SKM-1 (cell line): ENCODE results near the gene ANKRD10.
"Not testable (repeated sequence)": the region's sequence is repeated elsewhere in the genome, so short reads cannot be mapped to it uniquely, and the experiment has no call there.

ENCODE experiments used
- DNase-seq: peaks from one replicate; lab custom pipeline; 2025; ENCODE audit not compliant: unreplicated experiment; lab: John Stamatoyannopoulos, UW

Gene ANKRD10

DNA sequence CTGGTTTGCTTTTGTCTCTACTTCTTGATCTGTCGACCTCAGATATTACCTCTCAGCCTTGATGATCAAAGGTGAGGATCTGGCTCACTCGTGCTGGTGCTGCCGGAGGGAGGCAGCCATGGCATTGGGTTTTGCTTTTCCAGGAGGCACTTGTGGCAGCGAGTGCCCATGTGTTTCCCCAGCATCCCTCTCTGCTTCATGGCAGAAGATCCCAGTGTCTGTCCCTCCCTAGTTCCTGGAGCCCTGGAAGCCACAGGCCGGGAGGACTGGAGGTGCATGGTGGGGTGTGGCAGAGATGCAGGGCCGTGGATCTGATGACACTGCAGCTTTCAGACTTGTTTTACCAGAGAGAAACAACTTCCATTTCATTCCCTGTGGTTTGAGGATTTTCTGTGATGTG, 47.5 kb downstream of the ANKRD10 start:
- no peak for DNase-seq

DNA sequence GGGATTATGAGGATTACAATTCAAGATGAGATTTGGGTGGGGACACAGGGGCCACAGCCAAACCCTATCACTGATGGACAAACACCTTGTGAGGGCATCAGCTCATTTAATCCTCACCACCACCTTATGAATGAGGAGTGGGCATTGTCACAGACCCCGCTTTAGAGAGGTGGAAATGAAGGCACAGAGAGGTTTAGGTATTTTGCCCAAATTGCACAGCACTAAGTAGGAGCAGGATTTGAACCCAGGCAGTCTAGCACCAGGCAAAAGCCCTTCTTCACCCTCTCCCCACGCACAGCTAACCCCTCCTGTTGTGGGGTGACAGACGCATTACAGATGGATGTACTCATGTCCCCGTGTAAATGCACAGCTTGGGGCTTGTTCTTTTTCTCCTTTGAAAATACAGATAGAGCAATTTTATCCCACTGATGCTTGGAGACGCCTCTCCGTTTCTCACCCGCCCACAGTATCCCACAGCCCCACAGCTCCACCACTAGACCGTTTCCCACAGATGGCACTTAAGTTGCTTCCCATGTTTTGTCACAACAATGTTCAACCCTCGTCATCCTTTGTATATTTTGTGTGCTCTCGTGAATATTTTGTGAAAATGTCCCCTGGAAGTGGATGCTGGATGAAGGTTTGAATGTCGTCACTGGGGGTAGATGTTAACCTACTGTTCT, 48.2 kb downstream of the ANKRD10 start:
- no peak for DNase-seq

DNA sequence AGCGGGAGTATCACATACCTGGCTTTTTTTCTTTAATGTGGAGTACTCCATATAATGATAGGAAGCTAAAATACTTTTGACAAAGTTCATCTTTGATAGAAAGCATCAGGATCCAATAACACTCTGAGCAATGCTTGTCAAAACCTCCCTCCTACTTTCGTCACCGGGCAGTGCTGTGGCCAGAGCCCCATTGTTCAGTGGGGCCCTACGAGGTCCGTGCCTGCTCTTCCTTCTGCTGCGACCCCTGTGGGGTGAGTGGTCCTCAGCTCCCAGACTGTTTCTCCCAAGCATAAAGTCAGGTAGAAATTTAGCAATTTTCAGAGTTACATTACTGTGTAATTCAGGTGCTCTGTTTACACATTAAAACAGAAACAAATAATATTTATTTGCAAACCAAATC, 51.2 kb downstream of the ANKRD10 start:
- no peak for DNase-seq

DNA sequence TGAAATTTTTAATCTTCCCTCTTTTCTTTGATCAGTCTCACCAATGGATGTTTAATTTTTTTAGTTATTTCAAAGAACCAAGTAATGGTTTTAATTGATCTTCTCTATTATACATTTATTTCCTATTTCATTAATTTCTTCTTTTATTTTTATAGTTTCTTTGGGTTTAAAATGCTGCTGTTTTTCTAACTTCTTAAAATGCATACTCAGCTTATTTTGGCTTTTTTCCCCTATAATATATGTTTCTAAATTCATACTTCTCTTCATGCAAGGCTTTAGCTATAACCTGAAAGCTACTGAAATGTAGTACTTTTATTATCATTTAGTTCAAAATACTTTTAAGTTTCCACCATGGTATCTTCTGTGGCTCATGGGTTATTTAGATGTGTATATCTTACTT, 53.9 kb downstream of the ANKRD10 start:
- no peak for DNase-seq

DNA sequence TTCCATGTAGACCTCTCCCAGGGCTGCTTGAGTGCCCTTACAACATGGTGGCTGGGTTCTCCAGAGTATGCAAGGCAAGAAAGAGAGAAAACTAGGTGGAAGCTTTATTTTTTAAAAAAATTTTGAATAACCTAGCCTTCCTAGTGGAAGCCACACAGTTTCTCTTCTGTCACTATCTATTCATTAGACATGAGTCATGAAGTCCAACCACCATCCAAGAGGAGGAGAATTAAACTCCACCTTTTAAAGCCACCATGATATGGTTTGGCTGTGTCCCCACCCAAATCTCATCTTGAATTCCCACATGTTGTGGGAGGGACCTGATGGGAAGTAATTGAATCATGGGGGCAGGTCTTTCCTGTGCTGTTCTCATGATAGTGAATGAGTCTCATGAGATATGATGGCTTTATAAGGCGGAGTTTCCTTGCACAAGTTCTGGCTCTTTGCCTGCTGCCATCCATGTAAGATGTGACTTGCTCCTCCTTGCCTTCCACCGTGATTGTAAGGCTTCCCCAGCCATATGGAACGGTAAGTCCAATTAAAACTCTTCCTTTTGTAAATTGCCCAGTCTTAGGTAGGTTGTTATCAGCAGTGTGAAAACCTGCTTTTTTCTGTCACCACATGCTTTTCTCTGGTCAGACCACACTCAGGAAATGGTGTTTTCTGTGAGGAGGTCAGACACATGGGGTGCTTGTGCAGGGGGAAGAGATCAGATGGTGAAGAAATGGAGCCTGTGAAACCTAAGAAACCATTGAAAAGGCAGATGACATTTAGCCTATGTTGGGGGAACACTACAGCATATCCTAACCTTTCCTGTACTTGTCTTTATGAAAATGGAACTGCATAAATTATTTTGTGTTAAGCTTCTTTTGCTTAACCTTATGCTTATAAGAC, 57.7 kb downstream of the ANKRD10 start:
- DNase-seq = no peak

DNA sequence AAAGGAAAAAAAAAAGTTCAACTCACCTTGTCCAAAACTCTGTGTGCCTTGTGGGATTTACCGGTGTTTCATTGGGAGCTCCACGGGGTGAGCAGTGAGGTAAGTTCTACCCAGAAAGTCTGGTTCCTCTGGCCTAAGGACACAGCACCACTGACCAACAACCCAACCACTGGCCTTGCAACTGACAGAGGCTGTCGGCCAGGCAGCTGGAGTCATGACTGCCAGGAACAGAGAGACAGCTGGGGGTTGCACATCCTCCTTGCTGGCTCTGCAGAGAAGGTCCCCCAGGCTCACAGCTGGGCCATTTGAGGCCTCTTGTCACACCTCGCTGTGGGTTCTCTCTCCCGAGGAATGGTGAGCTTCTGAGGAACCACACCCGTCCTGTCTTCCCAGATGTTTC, 59.5 kb downstream of the ANKRD10 start:
- no peak for DNase-seq

DNA sequence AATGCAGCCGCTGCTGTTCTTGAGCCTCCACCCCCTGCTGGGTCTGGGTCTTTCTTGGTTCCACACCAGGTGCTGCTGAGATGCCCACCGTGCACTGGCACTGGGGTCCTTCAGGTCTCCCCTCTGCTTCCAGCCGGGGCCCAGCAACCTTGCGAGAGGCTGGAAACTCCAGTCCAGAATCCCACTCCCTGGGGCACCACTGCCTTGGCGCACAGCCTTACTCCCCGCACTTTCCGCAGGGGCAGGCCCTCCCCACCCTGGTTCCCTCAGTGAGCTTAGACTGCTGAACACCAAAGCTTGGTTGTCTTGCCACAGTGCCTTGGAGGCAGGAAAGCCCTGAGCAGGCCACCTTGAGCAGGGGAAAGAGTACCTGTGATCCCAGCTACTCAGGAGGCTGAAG, 60.0 kb downstream of the ANKRD10 start:
- DNase-seq = no peak

DNA sequence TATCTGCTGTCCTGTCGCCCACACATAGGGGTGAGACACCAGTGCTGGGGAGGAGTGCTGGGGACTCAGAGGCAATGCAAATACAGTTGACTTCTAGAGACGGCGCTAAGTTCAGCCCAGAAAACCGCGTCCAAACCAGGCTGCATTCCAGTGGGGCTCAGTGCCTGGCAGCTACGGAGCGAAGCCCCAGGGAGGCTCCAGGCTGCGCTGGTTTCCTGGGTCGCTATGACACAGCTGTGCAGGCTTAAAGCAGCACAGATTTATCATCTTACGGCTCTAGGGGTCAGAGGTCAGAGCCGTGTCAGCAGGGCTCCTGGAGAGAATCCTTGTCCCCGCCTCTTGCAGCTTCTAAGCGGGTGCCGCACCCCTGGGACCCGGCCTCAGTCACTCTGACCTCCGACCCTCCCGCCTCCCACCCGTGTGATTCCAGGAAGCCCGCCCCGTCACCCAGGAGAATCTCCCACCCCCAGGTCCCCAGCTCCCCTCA, 61.6 kb downstream of the ANKRD10 start:
- no peak for DNase-seq

DNA sequence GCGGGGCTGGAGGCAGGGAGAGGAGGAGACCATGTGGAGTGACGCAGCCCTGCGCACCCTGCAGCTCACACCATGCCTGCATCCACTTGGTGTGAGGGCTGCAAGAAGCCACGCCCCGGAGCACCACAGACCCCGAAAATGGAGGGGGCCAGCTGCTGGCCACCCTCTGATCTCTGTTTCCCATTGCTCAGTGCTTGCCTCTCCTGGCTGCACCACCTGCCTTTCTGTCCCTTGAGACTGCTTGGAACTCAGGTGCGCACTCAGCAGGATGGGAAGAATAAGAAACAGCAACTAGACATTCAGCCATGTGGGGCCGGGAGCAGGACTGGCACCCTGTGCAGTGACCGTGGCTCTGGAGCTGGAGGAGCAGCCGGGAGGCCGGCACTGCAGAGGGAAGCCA, 64.0 kb downstream of the ANKRD10 start:
- DNase-seq = no peak

DNA sequence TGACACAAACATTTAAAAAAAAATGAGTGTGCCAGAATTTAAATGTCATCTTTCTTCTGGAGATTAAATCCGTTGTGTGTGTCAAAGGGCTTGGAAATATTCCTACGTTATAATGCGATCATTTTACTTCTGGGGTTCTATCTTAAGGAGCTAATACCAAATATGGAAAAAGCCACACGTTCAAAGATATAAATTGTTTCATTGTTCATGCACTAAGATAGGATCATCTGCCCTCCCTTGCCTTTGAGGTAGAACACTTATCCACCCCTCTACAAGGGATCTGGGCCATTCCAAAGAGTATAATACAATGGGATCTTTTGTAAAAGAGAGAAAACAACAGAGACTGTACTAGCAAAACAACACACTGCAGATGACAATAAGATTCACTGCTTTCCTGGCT, 64.9 kb downstream of the ANKRD10 start:
- no peak for DNase-seq

DNA sequence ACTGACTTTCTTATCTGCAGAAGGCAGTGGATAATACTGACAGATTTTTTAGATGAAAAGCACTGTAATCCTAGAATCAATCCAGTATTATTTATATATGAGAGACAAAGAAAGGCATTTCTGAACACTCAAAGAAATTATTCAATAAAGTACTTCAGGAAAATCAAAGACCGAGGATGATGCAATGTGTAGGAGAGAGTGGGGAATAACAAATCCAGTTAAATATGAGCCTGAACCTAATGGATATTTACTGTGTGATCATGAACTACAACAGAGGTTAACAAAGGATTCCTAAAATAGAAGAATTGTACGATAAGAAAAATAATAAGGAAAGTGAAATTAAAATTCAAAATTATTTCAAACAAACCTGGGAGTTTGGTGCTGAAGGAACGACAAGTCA, 69.3 kb downstream of the ANKRD10 start:
- DNase-seq = no peak

DNA sequence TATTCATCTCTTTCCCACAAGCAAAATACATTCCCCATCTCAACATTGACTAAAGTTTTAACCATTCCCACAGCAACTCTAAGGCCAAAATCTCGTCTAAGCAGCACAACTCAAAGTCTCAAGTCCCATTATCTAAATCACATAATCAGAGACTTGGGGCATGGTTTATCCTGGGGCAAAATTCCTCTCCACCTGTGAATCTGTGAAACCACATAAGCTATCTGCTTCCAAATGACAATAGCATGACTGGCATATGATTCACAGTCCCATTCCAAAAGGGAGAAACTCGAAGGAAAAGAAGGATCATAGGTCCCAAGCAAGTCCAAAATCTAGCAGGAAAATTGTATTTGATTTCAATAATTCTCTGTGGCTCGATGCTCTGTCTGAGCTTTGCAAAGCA, 73.0 kb downstream of the ANKRD10 start:
- DNase-seq = no peak

DNA sequence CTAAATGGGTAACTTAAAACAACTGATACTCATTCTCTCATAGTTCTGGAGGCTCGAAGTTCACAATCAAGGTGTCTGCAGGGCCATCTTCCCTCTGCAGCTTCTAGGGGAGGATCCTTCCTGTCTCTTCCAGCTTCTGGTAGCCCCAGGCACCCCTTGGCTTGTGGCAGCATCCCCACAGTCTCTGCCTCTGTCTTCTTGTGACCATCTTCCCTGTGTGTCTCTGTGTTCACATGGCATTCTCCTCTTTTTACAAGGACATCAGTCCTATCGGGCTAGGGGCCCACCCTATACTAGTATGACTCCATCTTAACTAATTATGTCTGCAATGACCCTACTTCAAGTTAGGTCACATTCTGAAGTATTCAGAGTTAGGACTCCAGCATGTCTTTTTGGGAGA, 73.5 kb downstream of the ANKRD10 start:
- no peak for DNase-seq

DNA sequence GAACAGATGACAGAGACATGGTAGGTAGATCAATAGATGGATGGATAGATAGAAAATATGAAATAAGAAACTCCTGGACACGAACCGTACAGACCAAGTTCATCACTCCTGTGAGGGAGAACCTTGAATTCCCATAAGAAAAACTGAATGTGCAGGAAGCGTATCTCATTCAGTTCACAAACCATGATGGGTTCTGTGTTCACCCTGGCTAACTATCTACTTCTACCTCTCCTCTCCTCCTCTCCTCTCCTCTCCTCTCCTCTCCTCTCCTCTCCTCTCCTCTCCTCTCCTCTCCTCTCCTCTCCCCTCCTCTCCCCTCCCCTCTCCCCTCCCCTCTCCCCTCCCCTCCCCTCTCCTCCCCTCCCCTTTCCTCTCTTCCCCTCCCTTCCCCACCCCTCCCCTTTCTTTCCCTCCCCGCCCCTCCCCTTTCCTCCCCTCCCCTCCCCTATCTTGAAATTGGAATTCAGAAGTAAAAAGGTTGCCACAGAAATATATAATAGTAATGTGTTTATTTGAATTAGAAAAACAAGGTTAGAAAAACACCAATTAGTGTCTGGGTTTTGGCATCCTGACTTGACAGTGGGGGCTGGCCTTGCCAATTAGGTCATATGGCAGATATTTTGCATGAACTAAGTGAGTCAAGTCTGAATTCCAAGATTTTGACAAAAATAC, 75.9 kb downstream of the ANKRD10 start:
- DNase-seq = no peak

DNA sequence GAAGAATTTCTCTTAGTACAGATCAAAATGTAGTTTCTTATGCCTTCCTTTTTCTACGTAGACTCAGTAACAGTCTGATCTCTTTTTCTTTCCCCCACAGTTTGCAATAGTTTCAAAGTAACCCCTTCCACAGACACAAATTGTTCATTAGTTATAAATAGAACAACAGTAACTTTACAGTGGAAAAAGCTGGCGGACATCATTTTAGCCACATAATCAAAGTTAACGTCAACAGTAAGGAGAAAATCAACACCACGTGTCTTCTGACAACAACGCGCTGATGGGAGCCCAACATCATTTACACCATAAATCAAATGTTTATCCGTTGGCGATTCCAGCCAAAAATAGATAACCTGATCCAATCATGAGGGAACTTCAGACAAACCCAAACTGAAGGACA, 76.8 kb downstream of the ANKRD10 start:
- DNase-seq = no peak

DNA sequence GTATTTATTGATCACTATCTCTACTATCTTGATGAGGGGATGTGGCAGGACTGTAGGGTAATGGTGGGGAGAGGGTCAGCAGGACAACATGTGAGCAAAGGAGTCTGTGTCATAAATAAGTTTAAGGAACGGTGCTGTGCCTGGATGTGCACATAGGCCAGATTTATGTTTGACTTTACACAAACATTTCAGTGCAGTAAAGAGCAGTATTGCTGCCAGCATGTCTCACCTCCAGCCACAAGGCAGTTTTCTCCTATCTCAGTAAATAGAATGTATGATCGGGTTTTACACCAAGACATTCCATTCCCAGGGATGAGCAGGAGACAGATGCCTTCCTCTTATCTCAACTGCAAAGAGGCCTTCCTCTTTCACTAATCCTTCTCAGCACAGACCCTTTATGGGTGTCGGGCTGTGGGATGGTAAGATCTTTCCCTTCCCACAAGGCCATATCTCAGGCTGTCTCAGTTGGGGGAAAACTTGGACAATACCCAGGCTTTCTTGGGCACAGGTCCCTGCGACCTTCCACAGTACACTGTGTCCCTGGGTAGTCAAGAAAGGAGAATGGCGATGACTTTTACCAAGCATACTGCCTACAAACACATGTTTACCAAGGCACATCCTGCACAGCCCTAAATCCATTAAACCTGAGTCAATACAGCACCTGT, 77.3 kb downstream of the ANKRD10 start:
- not testable (repeated sequence) for DNase-seq

DNA sequence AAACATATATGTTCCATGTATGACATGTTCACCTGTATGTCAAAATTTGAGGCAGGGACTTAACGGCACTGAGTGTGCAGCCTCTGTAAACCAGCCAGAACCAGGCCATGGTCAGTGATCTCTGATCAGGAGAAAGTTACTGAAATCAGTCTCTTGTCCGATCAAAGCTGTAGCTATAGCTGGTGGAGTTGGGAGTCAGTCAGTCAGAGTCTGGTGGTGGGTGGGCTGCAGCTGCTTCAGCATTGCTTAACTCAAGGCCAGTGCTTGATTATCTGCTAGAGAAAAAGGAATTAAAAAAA, 78.3 kb downstream of the ANKRD10 start:
- DNase-seq = no peak

DNA sequence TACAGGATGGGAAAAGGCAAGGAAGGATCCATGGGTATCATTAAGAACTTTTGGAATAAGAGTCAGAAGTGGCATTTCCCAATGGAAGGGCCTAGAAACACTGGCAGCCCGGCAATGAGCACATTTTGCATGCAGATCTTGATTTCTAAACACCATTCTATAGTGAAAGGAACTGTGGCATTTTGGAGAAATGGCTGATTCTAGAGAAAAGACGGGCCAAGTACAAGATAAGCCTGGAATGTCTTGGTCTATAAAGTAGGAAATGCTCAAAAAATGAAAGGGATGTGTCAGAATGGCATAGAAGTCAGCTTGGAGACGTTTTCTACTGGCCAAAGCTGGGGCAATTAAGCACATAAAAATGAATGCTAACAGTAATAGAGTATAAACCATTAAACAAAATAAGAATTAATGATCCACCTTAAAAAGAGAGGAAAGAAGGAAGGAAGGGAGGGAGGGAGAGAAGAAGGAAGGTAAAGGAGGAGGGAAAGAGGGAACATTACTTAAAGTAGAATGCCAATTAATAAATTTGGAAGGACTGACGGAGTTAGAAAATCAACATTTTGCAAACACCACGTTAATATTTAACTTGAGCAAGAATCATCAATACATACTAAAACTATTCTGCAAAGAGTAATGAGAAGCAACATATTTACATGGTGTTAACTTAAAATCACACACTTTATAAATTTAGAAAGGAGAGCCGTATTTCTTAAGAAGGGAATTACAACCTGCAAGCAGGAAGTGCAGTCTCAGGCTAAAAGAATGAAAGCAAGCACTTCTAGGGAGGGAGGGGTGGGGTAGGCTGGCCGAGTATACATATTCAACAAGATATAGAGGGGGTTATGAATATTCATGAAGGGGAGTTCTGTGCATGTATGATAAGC, 78.9 kb downstream of the ANKRD10 start:
- no peak for DNase-seq

DNA sequence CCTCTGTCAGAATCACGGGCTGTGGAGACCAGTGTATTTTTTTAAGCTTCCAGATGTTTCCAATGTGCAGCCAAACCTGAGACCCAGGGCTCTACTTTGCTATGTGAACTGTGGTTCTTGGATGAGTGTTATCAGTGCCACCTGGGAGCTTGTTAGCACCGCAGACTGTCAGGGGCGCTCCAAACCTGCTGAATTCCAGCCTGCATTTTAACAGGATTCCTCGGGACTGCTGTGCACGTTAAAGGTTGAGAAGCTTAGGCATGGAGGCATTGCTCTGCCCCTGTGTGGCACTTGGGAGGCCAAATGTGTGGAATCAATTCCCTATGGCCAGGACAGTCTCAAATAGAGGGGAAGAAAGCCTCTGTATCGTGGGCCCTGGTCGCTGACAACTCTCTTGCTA, 80.3 kb downstream of the ANKRD10 start:
- no peak for DNase-seq

DNA sequence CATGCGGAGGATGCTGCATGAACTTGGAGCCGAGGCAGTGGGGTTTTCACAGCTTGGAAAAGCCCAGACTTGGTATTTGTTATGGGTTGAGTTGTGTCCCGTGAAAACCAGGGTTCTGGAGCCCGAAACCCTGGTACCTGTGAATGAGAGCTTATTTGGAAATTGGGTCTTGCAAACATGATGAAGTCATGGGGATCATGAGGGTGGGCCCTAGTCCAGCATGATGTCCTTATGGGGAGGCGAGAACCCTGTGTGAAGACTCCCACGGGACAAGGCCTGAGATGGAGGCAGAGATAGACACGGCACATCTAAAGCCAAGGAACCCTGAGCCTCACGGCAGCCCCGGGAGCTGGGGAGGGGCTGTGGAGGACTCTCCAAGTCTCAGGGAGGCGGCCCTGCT, 82.3 kb downstream of the ANKRD10 start:
- DNase-seq = no peak

DNA sequence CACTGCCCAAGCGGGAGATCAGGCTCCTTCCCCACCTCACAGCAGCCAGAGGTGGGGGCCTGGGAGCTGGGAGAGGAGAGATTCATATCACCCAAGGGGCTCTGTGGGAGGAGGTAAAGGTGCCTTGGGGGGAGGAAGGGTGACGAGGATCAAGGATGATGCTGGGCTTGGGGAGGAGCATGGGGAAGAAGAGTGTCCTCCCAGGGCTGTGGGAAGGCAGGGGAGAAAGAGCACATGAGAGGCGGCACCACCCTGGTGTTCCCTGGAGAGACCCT, 82.7 kb downstream of the ANKRD10 start:
- no peak for DNase-seq
